ENCODE data around the gene BCAS1. TPM values are rescaled to one million over a fixed set of nuclear protein-coding genes. Genes with fewer than 3 reads are reported as not detected.

The BCAS1 gene
- total RNA-seq, 2 experiments from 2014 or later: not detected

GRCh38 chr20:54108817-54109216 is 38.4 kb upstream of the BCAS1 start:
- Mint-ChIP-seq H3K9me3 (no peaks in the 10 kb centered on the region), H3K4me3 (no peak overlapping the region), H3K27ac (no peak overlapping the region), H3K36me3 (ENCODE audit: low read depth) (no peaks in the 10 kb centered on the region), H3K4me1 (peaks cover 5% of the 10 kb centered on the region), H3K27me3 (peaks cover 8% of the 10 kb centered on the region)
- no peak for DNase-seq
- POLR2A ChIA-PET: no interaction called here
- CTCF ChIA-PET: interaction anchor here (0.6 kb wide), 1 partner anchor 13 kb away, joined by 3 read pairs; no protein-coding TSS in a partner anchor

GRCh38 chr20:54108326-54108642 is 37.9 kb upstream of the BCAS1 start:
- H3K4me3 Mint-ChIP-seq: no peak overlapping the region
- CTCF ChIA-PET: no interaction called here

GRCh38 chr20:54107600-54108325 is 37.4 kb upstream of the BCAS1 start:
- Mint-ChIP-seq H3K4me3 (no peak overlapping the region), H3K9me3 (no peaks in the 10 kb centered on the region), H3K27me3 (peaks cover 9% of the 10 kb centered on the region), H3K27ac (no peak overlapping the region), H3K4me1 (peaks cover 7% of the 10 kb centered on the region), H3K36me3 (ENCODE audit: low read depth) (no peaks in the 10 kb centered on the region)
- ChIA-PET CTCF (interaction anchor here (5.4 to 5.5 kb wide), 2 partner anchors 14 to 92 kb away, joined by 45 to 60 read pairs; no protein-coding TSS in a partner anchor), POLR2A (no interaction called here)
- no peak for DNase-seq

More at GRCh38 chr20:54108326-54108642, 37.9 kb upstream of the BCAS1 start:
- Mint-ChIP-seq H3K27ac (no peak overlapping the region), H3K27me3 (peaks cover 9% of the 10 kb centered on the region), H3K36me3 (ENCODE audit: low read depth) (no peaks in the 10 kb centered on the region), H3K4me1 (peaks cover 6% of the 10 kb centered on the region), H3K9me3 (no peaks in the 10 kb centered on the region)
- POLR2A ChIA-PET: no interaction called here
- no peak for DNase-seq

- Mint-ChIP-seq H3K9me3 (no peaks in the 10 kb centered on the region), H3K27me3 (peaks cover 10% of the 10 kb centered on the region), H3K27ac (no peak overlapping the region), H3K36me3 (ENCODE audit: low read depth) (no peaks in the 10 kb centered on the region), H3K4me1 (peaks cover 7% of the 10 kb centered on the region), H3K4me3 (no peak overlapping the region)
- no peak for DNase-seq
- ChIA-PET POLR2A (no interaction called here), CTCF (interaction anchor here (1.8 to 5.5 kb wide), 4 partner anchors 14 to 540 kb away, joined by 6 to 60 read pairs (median 26); partner anchors contain the start of gene PFDN4)
Measured at GRCh38 chr20:54107181-54107580, 36.8 kb upstream of the BCAS1 start.

GRCh38 chr20:54106162-54106561 is 35.8 kb upstream of the BCAS1 start:
- no peak for DNase-seq
- no peak overlapping the region for H3K4me3 Mint-ChIP-seq
- peaks cover 10% of the 10 kb centered on the region for H3K27me3 Mint-ChIP-seq
- ChIA-PET POLR2A (interaction anchor here (0.7 kb wide), 1 partner anchor 93 kb away, joined by 3 read pairs; no protein-coding TSS in a partner anchor), CTCF (interaction anchor here (1.5 to 5.5 kb wide), 6 partner anchors 9 to 541 kb away, joined by 6 to 60 read pairs (median 6); partner anchors contain the start of gene PFDN4)
- no peaks in the 10 kb centered on the region for H3K9me3 Mint-ChIP-seq
- peaks cover 7% of the 10 kb centered on the region for H3K4me1 Mint-ChIP-seq
- H3K36me3 Mint-ChIP-seq (ENCODE audit: low read depth): no peaks in the 10 kb centered on the region
- H3K27ac Mint-ChIP-seq: no peak overlapping the region

- Mint-ChIP-seq H3K36me3 (ENCODE audit: low read depth) (no peaks in the 10 kb centered on the region), H3K9me3 (no peaks in the 10 kb centered on the region), H3K27me3 (peaks cover 10% of the 10 kb centered on the region), H3K4me1 (peaks cover 7% of the 10 kb centered on the region), H3K27ac (no peak overlapping the region), H3K4me3 (no peak overlapping the region)
- ChIA-PET CTCF (interaction anchor here (1.2 to 5.5 kb wide), 8 partner anchors 10 to 542 kb away, joined by 3 to 60 read pairs (median 6); partner anchors contain the start of gene PFDN4), POLR2A (interaction anchor here (0.7 to 1.0 kb wide), 2 partner anchors 94 to 103 kb away, joined by 3 read pairs; partner anchors contain the start of gene PFDN4)
- DNase-seq: no peak
Measured at GRCh38 chr20:54105653-54106052, 35.3 kb upstream of the BCAS1 start.

- no peak overlapping the region for H3K27ac Mint-ChIP-seq
- H3K36me3 Mint-ChIP-seq (ENCODE audit: low read depth): no peaks in the 10 kb centered on the region
- no peaks in the 10 kb centered on the region for H3K9me3 Mint-ChIP-seq
- CTCF ChIA-PET: interaction anchor here (0.6 to 5.5 kb wide), 16 partner anchors 11 to 530 kb away, joined by 3 to 60 read pairs (median 6); partner anchors contain the start of gene PFDN4
- H3K27me3 Mint-ChIP-seq: peaks cover 10% of the 10 kb centered on the region
- POLR2A ChIA-PET: interaction anchor here (1.0 kb wide), 1 partner anchor 104 kb away, joined by 3 read pairs; the partner anchor contains the start of gene PFDN4
- H3K4me1 Mint-ChIP-seq: peaks cover 2% of the 10 kb centered on the region
- DNase-seq: no peak
- no peak overlapping the region for H3K4me3 Mint-ChIP-seq
Measured at GRCh38 chr20:54104781-54105180, 34.4 kb upstream of the BCAS1 start.

GRCh38 chr20:54103762-54104600 is 33.6 kb upstream of the BCAS1 start:
- Mint-ChIP-seq H3K9me3 (no peaks in the 10 kb centered on the region), H3K4me3 (no peak overlapping the region), H3K36me3 (ENCODE audit: low read depth) (no peaks in the 10 kb centered on the region), H3K4me1 (peaks cover 2% of the 10 kb centered on the region), H3K27me3 (peaks cover 10% of the 10 kb centered on the region), H3K27ac (no peak overlapping the region)
- DNase-seq: no peak
- ChIA-PET CTCF (interaction anchor here (0.6 to 5.5 kb wide), 31 partner anchors 10 to 542 kb away, joined by 3 to 60 read pairs (median 4); partner anchors contain the start of gene PFDN4), POLR2A (interaction anchor here (2.3 kb wide), 1 partner anchor 104 kb away, joined by 7 read pairs; the partner anchor contains the start of gene PFDN4)

GRCh38 chr20:54103067-54103761 is 32.8 kb upstream of the BCAS1 start:
- Mint-ChIP-seq H3K9me3 (no peaks in the 10 kb centered on the region), H3K4me3 (no peak overlapping the region), H3K36me3 (ENCODE audit: low read depth) (no peaks in the 10 kb centered on the region), H3K27me3 (peaks cover 10% of the 10 kb centered on the region), H3K27ac (no peak overlapping the region), H3K4me1 (peaks cover 2% of the 10 kb centered on the region)
- ChIA-PET CTCF (interaction anchor here (0.6 to 5.5 kb wide), 27 partner anchors 10 to 543 kb away, joined by 3 to 60 read pairs (median 5); partner anchors contain the start of gene PFDN4), POLR2A (interaction anchor here (2.3 kb wide), 1 partner anchor 105 kb away, joined by 7 read pairs; the partner anchor contains the start of gene PFDN4)
- DNase-seq: peak; percentile 78

- H3K27ac Mint-ChIP-seq: no peak overlapping the region
- H3K4me1 Mint-ChIP-seq: peaks cover 2% of the 10 kb centered on the region
- no peaks in the 10 kb centered on the region for H3K36me3 Mint-ChIP-seq (ENCODE audit: low read depth)
- DNase-seq: no peak
- no peak overlapping the region for H3K4me3 Mint-ChIP-seq
- no peaks in the 10 kb centered on the region for H3K9me3 Mint-ChIP-seq
- ChIA-PET POLR2A (interaction anchor here (2.3 kb wide), 1 partner anchor 105 kb away, joined by 7 read pairs; the partner anchor contains the start of gene PFDN4), CTCF (interaction anchor here (0.9 to 5.5 kb wide), 16 partner anchors 9 to 544 kb away, joined by 3 to 60 read pairs (median 6); partner anchors contain the start of gene PFDN4)
- H3K27me3 Mint-ChIP-seq: peaks cover 10% of the 10 kb centered on the region
Measured at GRCh38 chr20:54102543-54102942, 32.1 kb upstream of the BCAS1 start.

- no peak for DNase-seq
Measured at GRCh38 chr20:54100563-54100962, 30.2 kb upstream of the BCAS1 start.

GRCh38 chr20:54099894-54100293 is 29.5 kb upstream of the BCAS1 start:
- Mint-ChIP-seq H3K27ac (no peak overlapping the region), H3K27me3 (peaks cover 6% of the 10 kb centered on the region), H3K9me3 (no peaks in the 10 kb centered on the region), H3K4me1 (peaks cover 2% of the 10 kb centered on the region), H3K36me3 (ENCODE audit: low read depth) (no peaks in the 10 kb centered on the region), H3K4me3 (no peak overlapping the region)
- ChIA-PET CTCF (interaction anchor here (0.6 to 2.0 kb wide), 5 partner anchors 98 to 929 kb away, joined by 3 to 10 read pairs (median 3); no protein-coding TSS in a partner anchor), POLR2A (interaction anchor here (1.6 kb wide), 1 partner anchor 108 kb away, joined by 8 read pairs; the partner anchor contains the start of gene PFDN4)
- no peak for DNase-seq

More at GRCh38 chr20:54100563-54100962, 30.2 kb upstream of the BCAS1 start:
- ChIA-PET CTCF (interaction anchor here (1.0 to 3.0 kb wide), 4 partner anchors 9 to 930 kb away, joined by 3 to 11 read pairs (median 6); partner anchors contain the start of gene PFDN4), POLR2A (no interaction called here)
- Mint-ChIP-seq H3K4me1 (peaks cover 2% of the 10 kb centered on the region), H3K9me3 (no peaks in the 10 kb centered on the region), H3K4me3 (no peak overlapping the region), H3K27me3 (peaks cover 6% of the 10 kb centered on the region), H3K36me3 (ENCODE audit: low read depth) (no peaks in the 10 kb centered on the region), H3K27ac (no peak overlapping the region)
